GM21526 (cell line): ENCODE results near the gene CLDN9.
A peak's percentile ranks its signal among the peaks of the same experiment; 100 is the strongest.

Experiments used
- ATAC-seq: cut with Tn5 transposase; IDR thresholded peaks from one replicate; pipeline ENCODE4 v1.9.1; 2021; ENCODE audit warnings: moderate library complexity; ENCODE audit not compliant: unreplicated experiment, low FRiP score

Gene CLDN9

GRCh38 chr16:3012828-3013420 lies at the start of gene CLDN9:
TSS of gene CLDN9 (plus strand) at chr16:3012923. CDS start at chr16:3013363, 440 bp downstream.
- no peak for ATAC-seq

- no peak for ATAC-seq
These were observed 49.5 kb upstream of the CLDN9 start for GRCh38 chr16:2963074-2963722.

GRCh38 chr16:2963723-2964474 lies 48.8 kb upstream of the CLDN9 start, which contains the start of gene KREMEN2:
TSS of gene KREMEN2 (plus strand) at chr16:2964275. CDS start at chr16:2964521, 246 bp downstream.
- ATAC-seq = no peak

GRCh38 chr16:2964475-2965336 lies 48.0 kb upstream of the CLDN9 start:
- ATAC-seq = no peak

GRCh38 chr16:2966043-2966807 lies 46.5 kb upstream of the CLDN9 start:
- ATAC-seq = no peak

- ATAC-seq = no peak
These were observed 45.9 kb upstream of the CLDN9 start for GRCh38 chr16:2966808-2967191.

- no peak for ATAC-seq
These were observed 45.5 kb upstream of the CLDN9 start for GRCh38 chr16:2967211-2967631.

GRCh38 chr16:2967721-2968161 lies 45.0 kb upstream of the CLDN9 start:
- ATAC-seq = no peak

- ATAC-seq = no peak
These were observed 44.4 kb upstream of the CLDN9 start for GRCh38 chr16:2968368-2968737.

GRCh38 chr16:2968738-2969544 lies 43.8 kb upstream of the CLDN9 start, which contains the start of gene PAQR4:
TSS of gene PAQR4 (plus strand) at chr16:2969348. CDS start at chr16:2969675, 327 bp downstream.
- peak; percentile 51 for ATAC-seq

GRCh38 chr16:2969545-2970521 lies 42.9 kb upstream of the CLDN9 start:
- ATAC-seq = peak; percentile 38

- no peak for ATAC-seq
These were observed 42.2 kb upstream of the CLDN9 start for GRCh38 chr16:2970563-2970962.

GRCh38 chr16:2971134-2971984 lies 41.4 kb upstream of the CLDN9 start:
- no peak for ATAC-seq

- no peak for ATAC-seq
These were observed 40.5 kb upstream of the CLDN9 start for GRCh38 chr16:2971985-2972784.

- no peak for ATAC-seq
These were observed 39.6 kb upstream of the CLDN9 start for GRCh38 chr16:2973093-2973492.
